GM19438 (cell line): ENCODE measurements around the gene SULT4A1.

ENCODE experiments used
- ATAC-seq: cut with Tn5 transposase; IDR thresholded peaks from one replicate; pipeline ENCODE4 v1.9.1; 2021; ENCODE audit warnings: low read depth; ENCODE audit not compliant: unreplicated experiment

Gene SULT4A1

GRCh38 chr22:43818981-43819380 lies 43.3 kb downstream of the SULT4A1 start:
- ATAC-seq = no peak

DNA sequence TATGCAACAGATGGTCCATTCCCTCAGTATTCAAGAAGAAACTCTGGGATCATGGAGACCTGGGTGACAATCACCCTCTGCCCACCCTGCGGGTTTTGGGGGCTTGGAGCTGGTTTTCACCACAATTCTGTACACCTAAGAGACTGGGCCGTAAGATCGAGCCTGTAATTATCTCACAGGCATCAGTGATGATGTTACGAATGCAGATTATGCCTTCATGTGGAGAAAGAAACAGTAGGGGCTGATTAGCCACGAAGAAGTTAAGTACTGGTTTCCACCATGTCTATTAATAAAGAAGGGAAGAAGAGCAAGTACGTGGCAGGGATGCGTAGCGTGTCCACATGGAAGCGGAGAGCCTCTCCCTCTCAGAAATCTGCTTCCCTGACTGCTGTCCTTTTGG lies 44.9 kb downstream of the SULT4A1 start:
- ATAC-seq = no peak

DNA sequence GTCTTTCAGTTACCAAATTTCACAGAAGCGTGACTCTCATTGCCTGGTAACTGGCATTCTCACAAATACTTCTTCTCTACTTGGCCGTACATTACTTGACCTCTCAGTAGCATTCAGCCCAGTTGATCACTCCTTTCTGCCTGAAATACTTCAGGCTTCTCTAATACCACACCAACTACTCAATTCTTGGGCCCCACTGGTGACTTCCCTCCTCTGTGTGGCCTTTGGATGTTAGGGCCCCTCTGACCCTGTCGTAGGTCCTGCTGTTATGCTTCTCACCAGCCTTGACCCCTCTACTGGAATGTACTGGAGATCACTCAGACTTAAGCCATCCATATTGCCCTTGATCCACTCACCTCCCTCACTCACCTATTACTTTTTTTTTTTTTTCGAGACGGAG lies 48.0 kb downstream of the SULT4A1 start:
- ATAC-seq = no peak

- no peak for ATAC-seq
Observed at GRCh38 chr22:43812890-43813289, 49.4 kb downstream of the SULT4A1 start.

GRCh38 chr22:43812149-43812842 lies 50.0 kb downstream of the SULT4A1 start, which contains the start of gene EFCAB6:
Gene EFCAB6 (minus strand): TSS chr22:43812305. CDS start chr22:43782318, 29,987 bp downstream.
- ATAC-seq = peak; percentile 80

DNA sequence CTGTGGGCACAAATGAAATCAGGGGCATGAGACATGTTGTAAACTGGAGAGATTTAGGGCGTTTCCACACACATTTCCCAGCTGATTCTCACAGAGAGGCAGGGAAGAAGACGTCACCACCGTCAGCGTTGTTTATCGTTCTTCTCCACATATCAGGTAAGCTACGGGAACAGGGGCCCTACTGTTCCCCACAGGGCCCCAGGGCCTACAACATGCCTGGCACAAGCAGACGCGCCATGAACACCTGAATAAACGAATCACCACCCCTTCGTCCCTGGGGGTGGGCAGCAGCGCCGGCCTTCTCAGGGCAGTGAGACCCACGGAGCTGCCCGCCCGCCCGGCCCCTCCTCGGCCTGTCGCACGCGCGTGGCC lies 50.5 kb downstream of the SULT4A1 start:
- peak; percentile 23 for ATAC-seq

DNA sequence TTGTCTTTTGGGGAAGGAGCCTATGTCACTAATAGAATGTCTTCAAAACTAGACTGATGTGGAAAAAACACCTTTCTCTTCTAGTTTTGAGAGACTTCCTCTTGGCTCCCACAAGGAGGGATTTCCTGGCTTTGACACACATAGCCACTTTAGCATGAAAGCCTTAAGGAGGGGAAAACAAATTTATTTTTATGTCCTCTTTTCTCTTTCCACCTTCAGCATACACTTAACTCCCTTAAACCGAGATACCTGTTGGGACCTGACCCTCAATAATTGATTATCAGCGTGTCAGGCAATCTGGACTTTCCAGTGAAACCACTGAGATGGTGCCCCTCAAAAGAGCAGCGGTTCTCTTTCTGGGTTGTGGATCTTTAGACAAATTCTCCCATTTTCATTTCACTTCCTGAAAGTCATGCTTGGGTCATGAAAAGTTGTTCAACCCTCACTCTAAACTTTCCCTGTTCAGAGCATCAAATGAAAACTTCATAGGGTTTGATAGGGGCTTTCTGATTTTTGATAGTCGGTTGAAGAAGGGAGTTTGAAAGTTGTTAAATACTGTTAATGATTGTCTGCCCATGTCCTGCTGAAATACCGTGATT lies 59.3 kb downstream of the SULT4A1 start:
- ATAC-seq = no peak

DNA sequence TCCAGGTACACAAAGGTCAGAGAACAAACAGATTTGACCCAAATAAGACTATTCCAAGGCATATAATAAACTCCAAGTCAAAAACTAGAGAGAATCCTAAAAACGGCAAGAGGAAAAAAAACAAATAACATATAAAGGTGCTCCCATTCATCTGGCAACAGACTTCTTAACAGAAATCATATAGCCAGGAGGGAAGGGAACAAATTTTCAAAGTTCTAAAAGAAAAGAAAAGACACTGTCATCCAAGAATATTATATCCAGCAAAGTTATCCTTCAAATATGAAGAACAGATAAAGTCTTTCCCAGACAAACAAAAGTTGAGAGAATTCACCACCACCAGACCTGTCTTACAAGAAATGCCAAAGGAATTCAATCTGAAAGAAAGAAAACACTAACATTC lies 61.3 kb downstream of the SULT4A1 start:
- no peak for ATAC-seq

GRCh38 chr22:43798492-43798891 lies 63.8 kb downstream of the SULT4A1 start:
- ATAC-seq = no peak

- ATAC-seq = no peak
Observed at GRCh38 chr22:43796567-43796966, 65.7 kb downstream of the SULT4A1 start.

- no peak for ATAC-seq
Observed at GRCh38 chr22:43795320-43795719, 67.0 kb downstream of the SULT4A1 start.

GRCh38 chr22:43792905-43793304 lies 69.4 kb downstream of the SULT4A1 start:
- no peak for ATAC-seq

DNA sequence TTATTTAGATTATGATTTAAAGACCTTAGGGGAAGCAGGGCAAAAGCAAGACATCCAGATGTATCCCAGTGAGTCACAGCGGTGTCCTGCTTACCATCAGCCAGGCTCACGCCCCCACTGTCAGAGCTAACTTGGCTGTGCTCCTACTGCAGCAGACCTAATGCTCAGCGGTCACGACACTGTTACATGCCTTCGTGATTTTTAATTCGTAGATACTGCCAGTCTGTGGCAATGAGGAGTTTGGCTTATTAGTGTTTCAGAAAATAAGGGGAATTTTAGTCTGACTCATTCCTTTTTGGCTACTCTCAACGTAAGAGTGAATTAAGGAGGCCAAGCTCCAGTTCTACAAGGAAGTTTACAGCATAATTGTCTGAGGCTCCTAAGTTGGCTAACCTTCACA lies 72.9 kb downstream of the SULT4A1 start:
- no peak for ATAC-seq

GRCh38 chr22:43783777-43784176 lies 78.5 kb downstream of the SULT4A1 start:
- ATAC-seq = no peak

DNA sequence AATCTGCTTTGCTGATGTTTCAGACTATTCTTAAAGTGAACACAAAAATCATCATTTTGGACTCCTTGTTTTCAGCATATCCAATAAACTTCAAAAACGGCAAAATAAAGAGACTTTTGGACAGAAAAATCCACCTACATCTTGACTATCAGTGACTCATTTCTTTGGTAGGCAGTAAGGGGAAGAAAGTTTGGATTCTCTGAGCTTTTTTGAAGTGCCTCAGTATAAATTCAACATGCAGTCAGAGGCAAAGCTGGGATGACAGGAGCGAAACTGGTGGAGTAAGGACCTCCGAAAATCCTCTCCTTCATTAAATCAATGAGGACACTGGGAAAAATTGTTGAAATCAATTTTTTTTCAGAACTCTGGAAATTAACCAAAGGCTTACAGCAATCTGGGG lies 79.9 kb downstream of the SULT4A1 start:
- no peak for ATAC-seq

GRCh38 chr22:43777286-43777685 lies 85.0 kb downstream of the SULT4A1 start:
- no peak for ATAC-seq

DNA sequence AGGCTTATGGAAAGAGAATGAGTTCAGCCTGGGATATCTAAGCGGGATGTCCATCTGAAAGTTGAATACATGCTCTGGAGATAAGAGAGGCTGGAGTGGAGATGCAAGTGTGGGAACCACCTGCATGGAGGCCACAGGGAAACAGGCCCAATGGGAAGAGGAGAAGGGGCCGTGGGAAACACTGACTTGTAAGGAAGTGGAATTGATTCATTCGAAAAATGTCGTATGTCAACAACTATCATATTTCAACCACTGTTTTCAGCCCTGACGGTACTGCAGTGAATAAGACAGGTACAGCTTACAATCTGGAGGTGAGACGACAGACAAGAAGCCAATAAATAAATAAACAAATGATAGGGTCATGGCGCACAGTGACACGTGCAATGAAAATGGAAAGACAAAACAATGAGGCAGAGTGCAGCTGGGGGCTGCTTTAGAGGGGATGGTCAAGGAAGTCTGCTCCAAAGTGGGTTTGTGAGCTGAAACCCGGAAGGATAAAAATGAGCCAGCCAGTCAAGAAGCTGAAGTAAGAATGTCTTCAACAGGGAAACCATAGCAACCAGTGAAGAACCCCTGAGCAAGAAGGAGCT lies 86.1 kb downstream of the SULT4A1 start:
- no peak for ATAC-seq
